ENCODE results near the gene EBP.

DNA sequence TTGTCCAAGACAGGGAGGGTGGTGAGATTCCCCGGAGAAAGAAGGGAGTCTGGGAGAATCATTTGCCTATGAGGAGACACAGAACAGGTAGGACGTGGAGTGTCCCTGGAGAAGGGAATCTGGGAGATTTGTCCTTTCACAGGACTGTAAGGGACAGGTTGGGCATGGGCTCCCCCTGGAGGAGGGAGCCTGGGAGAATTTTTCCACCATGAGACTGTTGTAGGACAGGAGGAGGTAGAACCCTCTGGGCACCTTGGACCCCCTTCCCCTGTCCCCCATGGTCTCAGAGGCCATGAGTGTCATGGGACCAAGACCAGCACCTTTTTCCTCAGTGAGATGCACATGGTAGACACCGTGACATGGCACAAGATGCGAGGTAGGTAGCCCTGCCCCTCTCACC lies 10.0 kb upstream of the EBP start:
- TF ChIP-seq POLR2AphosphoS5 (IDR thresholded peaks at IDR 0.05) (no peak), POLR2A (IDR thresholded peaks at IDR 0.05; ENCODE audit: low read depth) (no peak), EP300 (IDR thresholded peaks at IDR 0.05) (no peak)
- TF ChIP-seq, protein P1, sequence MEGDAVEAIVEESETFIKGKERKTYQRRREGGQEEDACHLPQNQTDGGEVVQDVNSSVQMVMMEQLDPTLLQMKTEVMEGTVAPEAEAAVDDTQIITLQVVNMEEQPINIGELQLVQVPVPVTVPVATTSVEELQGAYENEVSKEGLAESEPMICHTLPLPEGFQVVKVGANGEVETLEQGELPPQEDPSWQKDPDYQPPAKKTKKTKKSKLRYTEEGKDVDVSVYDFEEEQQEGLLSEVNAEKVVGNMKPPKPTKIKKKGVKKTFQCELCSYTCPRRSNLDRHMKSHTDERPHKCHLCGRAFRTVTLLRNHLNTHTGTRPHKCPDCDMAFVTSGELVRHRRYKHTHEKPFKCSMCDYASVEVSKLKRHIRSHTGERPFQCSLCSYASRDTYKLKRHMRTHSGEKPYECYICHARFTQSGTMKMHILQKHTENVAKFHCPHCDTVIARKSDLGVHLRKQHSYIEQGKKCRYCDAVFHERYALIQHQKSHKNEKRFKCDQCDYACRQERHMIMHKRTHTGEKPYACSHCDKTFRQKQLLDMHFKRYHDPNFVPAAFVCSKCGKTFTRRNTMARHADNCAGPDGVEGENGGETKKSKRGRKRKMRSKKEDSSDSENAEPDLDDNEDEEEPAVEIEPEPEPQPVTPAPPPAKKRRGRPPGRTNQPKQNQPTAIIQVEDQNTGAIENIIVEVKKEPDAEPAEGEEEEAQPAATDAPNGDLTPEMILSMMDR (IDR thresholded peaks at IDR 0.05), result peak in 1 of 3 experiments; percentile 32

All from esophagus muscularis mucosa (tissue), 4 donors.